Fibroblast of the aortic adventitia (primary cell): ENCODE data around the gene TNFSF9. TPM values are rescaled to one million over a fixed set of nuclear protein-coding genes. Genes with fewer than 3 reads are reported as not detected.

Experiments
- DNase-seq: peaks from one replicate; pipeline ENCODE4 v3.0.0-alpha.2; 2010; ENCODE audit warnings: low read depth
- H3K4me3 ChIP-seq: 2 replicates; pipeline ENCODE4 v1.5.1; 2011; ENCODE audit warnings: low read depth, mild to moderate bottlenecking, control low read depth, low read length, moderate library complexity
- total RNA-seq: library from RNA; depleted of rRNA; stranded (reverse); fragments of >200 nt; gene quantifications from 2 replicates; pipeline ENCODE4 v1.2.3, GENCODE V29; 2012; ENCODE audit warnings: low replicate concordance
- TF ChIP-seq, protein P1 (sequence below): IDR thresholded peaks from 2 replicates; pipeline ENCODE4 v1.5.1; 2011; ENCODE audit warnings: mild to moderate bottlenecking, low read length, control low read depth, inconsistent platforms; ENCODE audit not compliant: insufficient read depth

The TNFSF9 gene
- total RNA-seq, 1 donor = 2.6 TPM

DNA sequence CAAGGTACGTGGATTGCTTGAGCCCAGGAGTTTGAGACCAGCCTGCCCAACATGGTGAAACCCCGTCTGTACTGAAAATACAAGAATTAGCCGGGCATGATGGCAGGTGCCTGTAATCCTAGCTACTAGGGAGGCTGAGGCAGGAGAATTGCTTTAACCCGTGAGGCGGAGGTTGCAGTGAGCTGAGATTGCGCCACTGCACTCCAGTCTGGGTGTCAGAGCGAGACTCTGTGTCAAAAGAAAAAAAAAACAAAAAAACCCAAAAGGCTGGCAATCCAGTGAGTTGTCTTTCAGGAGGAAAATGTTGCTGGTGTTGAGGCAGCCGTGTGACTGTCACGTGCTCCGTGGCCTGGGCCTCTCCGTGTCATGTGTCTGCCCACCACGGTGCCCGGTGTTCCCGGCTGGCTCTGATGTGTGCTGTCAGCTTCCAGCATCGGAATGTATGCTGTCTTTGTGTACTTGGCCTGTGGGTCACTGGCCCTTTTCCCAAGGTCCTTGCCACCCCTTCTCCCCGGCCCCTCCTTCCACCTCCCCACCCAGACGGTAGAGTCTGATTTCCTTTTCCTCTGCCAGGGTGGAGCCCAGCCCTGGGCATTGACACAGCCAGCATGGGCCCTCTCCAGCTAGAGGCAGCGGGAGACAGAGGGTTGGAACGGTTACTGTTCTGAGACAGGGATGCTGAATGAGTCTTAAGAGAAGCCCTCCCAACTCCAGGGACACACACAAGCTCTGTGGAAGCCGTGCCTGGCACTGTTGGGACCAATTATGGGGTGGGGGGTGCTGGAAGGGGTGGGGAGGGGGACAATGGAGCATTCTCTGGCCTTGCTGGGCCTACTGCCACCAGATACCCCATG, 21.5 kb upstream of the TNFSF9 start:
- TF ChIP-seq, protein P1, sequence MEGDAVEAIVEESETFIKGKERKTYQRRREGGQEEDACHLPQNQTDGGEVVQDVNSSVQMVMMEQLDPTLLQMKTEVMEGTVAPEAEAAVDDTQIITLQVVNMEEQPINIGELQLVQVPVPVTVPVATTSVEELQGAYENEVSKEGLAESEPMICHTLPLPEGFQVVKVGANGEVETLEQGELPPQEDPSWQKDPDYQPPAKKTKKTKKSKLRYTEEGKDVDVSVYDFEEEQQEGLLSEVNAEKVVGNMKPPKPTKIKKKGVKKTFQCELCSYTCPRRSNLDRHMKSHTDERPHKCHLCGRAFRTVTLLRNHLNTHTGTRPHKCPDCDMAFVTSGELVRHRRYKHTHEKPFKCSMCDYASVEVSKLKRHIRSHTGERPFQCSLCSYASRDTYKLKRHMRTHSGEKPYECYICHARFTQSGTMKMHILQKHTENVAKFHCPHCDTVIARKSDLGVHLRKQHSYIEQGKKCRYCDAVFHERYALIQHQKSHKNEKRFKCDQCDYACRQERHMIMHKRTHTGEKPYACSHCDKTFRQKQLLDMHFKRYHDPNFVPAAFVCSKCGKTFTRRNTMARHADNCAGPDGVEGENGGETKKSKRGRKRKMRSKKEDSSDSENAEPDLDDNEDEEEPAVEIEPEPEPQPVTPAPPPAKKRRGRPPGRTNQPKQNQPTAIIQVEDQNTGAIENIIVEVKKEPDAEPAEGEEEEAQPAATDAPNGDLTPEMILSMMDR = no peak
- DNase-seq = no peak

DNA sequence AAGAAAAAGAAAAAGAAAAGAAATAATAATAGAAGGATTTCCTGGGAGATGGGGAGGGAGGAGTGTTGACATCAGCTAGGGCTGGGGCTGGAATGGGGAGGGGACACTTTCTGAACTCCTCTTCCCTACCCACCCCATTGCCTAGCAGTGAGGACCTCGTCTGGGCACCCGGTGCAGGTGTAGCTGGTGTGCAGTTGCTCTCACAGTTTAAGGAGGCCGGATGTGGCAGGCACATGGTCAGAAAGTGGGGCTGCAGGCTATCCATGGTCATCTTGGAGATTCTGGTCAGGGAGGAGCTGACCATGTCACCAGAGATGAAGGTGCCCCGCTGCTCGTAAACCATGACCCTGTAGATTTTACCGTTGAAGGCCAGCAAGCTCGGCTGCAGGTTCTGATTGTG, 20.2 kb upstream of the TNFSF9 start:
- no peak overlapping the region for H3K4me3 ChIP-seq

More for the DNA sequence above, 21.5 kb upstream of the TNFSF9 start:
- H3K4me3 ChIP-seq = no peak overlapping the region

DNA sequence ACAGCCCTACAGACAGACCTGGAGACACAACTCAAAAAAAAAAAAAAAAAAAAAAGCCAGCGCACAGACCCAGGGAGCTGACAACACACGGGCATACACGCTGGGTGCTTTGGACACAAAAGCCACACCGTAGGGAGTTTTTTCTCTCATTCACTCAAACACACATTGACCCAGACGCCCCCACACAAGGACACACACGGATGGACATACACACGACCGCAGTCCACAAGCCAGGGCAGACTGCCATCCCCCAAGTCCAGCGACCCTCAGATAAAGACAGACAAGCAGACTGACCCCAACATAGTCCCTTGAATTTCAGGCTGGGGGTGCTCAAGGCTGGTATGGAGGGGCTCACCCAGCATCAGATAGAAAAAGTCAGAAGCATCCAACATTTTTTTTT, 16.7 kb upstream of the TNFSF9 start:
- DNase-seq = no peak
- TF ChIP-seq, protein P1 = no peak
- H3K4me3 ChIP-seq = no peak overlapping the region

More for the DNA sequence above, 20.2 kb upstream of the TNFSF9 start:
- TF ChIP-seq, protein P1 = no peak
- no peak for DNase-seq

DNA sequence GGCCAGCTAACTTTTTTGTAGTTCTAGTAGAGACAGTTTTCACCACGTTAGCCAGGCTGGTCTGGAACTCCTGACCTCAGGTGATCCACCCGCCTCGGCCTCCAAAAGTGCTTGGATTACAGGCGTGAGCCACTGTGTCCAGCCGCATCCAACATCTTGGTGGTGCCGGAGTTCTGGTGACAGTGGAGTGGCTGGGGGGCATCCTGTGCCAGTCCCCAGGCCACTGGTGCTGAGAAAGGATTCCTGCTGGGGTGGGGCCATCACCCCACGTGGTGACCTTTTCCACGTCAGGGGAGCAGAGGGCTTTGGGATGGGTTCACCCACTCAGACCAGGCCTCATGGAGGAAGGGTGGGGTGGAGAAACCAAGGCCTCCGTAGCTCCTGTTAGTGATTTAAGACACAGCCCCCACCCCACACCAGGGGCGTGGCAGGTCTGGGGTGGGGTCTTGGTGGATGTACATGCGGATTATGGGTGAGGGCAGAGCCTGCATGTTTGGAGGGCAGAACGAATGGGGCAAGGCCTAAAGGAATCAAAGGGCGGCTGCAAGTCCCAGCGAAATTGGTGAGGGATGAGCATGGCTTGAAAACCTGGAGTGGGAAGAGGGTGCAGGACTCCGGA, 15.8 kb upstream of the TNFSF9 start:
- TF ChIP-seq, protein P1 = no peak
- no peak for DNase-seq
- no peak overlapping the region for H3K4me3 ChIP-seq

DNA sequence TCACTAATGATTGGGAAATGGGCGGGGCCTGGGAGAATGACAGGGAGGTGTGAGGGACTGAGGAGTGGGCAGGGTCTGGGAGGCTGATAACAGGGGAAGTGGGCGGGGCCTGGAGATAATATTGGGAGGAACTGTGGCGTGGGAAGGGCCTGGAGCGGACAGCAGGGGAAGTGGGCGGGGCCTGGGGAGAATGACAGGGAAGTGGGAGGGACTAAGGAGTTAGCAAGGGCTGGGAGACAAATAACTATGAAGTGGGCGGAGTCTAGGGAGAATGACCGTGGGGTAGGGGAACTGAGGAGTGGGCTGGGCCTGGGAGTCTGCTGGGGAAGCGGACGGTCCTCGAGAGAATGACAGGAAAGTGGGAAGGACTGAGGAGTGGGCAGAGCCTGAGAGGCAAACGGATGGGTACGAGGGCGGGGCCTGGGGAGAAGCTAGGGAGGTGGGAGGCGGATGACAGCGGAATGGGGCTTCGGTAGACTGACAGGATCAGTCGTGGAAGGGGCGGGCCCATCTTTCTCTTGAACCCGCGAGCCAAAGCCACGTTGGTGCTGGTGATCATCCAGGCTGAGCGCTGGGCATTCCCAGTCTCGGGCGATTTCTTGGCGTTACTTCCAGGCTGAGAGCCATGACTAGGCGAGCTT, 14.7 kb upstream of the TNFSF9 start:
- H3K4me3 ChIP-seq = peak overlapping the region; percentile 77
- peak; percentile 91 for DNase-seq
- TF ChIP-seq, protein P1 = no peak

DNA sequence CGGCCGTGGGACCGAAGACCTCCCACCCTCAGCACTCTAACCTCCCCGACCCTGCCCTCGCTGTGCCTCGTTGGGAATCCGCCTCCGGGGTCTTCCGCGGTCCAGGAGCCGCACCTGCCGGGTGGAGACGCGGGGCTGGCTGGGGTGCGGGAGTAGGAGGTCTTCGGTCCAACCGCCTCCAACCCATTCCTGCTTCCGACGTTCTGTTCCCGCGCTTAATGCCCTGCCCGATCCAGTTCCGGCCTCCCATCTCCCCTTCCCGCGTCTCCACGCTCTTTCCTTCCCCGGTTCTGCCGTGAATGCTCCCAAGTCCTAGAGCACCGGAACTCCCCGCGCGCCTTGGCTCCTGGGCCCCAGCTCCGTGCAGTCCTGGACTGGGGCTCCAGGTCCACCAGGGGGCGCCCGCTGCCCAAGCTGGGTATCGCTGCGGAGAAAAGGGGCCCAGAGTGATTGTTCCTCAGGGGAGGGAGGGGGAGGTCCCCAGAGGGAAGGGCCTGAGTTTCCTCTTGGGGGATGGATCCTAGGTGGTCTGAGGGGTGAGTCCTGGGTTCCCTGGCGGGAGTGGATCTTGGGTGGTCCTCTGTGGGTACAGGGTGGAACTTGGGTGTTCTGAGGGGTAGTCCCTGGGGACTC, 14.1 kb upstream of the TNFSF9 start:
- peak; percentile 82 for DNase-seq
- TF ChIP-seq, protein P1 = peak; percentile 95
- peak overlapping the region; percentile 77 for H3K4me3 ChIP-seq
